Measurements from ENCODE around the gene HKDC1. TPM values are rescaled to one million over a fixed set of nuclear protein-coding genes. Genes with fewer than 3 reads are reported as not detected.
A peak's percentile ranks its signal among the peaks of the same experiment; 100 is the strongest.
"Not testable (repeated sequence)": the region's sequence is repeated elsewhere in the genome, so short reads cannot be mapped to it uniquely, and the experiment has no call there.

HKDC1 gene
- total RNA-seq, 1 donor from 2014 or later: 0.04 TPM

DNA sequence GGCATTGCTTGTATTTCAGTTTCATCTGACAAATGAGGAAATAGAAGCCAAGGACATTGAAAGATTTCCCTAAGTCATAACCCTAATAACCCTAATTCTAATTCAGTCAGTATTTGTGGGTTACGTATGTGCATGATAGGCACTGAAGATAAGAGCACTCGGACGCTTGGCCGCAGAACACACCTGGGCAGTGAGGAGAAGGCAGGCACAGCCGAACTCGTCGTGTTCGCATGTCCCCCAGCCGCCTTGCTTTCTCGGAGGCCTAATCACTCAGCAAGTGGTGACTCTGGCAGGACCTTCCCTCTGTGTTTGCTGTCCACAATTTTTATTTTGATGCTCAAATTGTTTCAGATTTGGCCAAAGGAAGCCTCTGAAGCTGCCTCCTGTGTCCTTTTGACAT, 23.7 kb downstream of the HKDC1 start:
- ATAC-seq: no peak

DNA sequence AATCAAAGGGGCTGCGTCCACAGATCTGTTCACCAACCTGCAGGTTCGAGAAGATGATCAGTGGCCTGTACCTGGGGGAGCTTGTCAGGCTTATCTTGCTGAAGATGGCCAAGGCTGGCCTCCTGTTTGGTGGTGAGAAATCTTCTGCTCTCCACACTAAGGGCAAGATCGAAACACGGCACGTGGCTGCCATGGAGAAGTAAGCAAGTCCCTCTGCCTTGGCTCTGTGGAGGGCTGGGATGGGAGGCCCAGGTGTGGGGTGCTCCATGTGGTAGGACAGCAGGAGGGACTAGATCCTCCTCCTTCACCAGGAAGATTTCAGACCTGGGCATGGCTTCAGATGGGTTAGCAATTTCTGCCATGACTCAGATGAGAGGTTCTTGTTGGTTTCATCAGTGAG, 25.9 kb downstream of the HKDC1 start:
- ATAC-seq: no peak

DNA sequence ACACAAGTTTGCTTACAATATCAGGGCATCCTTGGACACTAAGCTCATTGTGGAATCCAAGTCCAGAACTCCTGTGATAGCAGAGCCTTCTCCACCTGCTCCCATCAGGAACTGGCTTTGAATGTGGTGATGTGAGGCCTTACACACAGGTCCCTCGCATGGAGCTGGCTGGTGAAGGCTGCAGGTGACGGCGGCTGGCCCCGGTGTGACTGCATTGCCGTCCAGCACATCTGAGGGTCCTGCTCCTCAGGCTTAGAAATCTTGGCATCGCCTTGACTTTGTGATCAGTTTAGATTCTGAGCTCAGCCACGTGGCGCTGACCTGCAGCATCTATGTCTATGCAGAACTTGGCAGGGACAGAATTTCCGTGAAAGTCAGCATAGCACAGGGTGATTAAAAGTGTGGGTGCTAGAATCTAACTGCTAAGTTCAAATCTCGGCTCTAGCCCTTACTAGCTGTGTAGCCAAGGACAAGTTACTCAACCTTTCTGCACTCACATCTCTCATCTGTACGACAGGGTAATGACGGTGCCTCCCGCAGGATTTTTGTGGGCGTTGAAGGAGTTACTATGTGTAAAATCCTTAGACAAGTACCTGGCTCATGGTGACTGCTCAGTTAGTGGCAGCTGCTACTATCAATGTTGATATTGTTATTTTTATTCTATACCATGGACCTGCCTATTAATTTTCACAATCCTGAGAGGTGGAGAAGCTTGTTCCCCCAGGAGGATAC, 26.6 kb downstream of the HKDC1 start:
- no peak for ATAC-seq

DNA sequence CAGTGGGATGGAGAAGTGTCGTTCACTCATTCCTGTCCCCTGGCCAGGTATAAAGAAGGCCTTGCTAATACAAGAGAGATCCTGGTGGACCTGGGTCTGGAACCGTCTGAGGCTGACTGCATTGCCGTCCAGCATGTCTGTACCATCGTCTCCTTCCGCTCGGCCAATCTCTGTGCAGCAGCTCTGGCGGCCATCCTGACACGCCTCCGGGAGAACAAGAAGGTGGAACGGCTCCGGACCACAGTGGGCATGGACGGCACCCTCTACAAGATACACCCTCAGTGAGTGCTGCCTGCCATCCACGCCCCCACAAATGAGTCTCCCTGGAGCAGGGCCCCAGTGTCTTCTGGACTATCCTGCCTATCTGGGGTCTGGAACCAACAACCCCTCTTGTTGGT, 27.2 kb downstream of the HKDC1 start:
- ATAC-seq: no peak

DNA sequence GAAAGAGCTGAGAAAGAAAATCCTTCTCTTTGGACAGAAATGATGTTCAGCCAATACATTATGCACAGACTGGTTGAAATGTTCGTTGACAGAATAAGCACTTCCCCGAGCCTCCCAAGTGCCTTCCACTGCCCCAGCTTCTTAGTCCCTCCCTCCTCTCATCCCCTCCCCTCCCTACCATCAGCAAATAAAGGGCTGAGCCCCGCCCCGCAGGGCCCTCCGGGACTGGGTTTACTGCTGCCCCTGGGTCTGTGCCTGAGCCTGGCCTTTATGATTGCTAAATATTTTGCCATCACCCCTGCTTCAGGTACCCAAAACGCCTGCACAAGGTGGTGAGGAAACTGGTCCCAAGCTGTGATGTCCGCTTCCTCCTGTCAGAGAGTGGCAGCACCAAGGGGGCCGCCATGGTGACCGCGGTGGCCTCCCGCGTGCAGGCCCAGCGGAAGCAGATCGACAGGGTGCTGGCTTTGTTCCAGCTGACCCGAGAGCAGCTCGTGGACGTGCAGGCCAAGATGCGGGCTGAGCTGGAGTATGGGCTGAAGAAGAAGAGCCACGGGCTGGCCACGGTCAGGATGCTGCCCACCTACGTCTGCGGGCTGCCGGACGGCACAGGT, 28.1 kb downstream of the HKDC1 start:
- no peak for ATAC-seq

DNA sequence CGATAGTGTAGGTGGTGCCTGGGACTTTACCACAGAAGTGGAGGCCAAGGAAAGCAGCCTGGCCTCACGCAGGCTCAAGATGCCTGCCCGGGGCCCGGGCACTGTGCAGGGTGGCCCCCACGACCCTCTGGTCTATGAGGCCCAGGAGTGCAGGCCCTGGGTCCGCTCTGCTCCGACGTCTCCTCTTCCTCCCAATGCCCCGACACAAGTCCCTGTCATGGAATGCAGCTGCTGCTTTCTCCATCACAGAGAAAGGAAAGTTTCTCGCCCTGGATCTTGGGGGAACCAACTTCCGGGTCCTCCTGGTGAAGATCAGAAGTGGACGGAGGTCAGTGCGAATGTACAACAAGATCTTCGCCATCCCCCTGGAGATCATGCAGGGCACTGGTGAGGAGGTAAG, 29.9 kb downstream of the HKDC1 start:
- ATAC-seq: peak; percentile 28

DNA sequence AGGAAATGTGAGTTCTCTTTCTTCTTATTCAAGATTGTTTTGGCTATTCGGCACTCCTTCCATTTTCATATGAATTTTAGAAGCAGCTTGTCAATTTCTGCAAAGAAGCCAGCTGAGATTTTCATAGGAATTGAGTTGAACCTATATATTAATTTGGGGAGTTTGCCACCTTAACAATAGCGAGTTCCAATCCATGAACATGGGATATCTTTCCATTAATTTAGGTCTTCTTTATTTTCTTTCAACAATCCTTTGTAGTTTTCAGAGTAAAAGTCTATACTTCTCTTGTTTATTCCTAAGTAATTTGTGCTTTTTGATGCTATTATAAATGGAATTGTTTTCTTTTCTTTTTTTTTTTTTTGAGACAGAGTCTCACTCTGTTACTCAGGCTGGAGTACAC, 31.3 kb downstream of the HKDC1 start:
- ATAC-seq: not testable (repeated sequence)

DNA sequence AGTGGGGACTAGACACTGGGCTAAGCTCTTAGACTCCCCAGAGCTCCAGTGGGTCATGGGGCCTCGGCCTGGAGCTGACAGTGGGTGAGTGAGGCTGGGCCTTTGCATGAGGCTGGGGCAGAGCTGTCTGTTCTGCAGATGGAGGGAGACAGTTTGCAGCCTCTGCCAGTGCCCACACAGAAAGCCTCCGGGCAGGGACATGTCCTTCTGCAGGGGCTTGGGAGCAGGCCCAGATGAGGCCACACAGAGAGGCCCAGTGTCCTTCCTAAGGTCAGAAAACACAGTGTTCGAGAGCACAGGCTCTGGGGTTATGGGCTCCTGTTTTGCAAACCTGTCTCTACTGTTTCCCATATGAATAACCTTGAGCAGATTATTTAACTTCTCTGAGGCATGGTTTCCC, 33.0 kb downstream of the HKDC1 start:
- ATAC-seq: no peak

DNA sequence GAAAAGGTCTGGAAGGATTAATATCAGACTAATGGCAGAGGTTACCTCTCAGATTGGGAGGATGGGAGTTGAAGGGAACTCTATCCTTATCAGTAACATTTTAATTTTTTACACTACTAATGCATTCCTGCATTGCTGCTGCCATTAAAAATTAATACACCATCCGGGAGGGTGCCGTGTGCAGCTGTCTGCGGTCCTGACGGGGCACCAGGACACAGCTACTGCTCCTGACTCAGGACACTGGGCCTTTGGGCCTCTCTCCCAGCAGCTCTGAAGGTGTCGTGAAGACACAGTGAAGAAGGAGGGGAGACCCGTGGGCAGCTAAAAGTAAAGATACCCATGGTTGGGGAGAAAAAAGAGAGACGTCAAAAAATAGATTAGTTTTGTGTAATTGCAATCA, 34.7 kb downstream of the HKDC1 start:
- no peak for ATAC-seq

DNA sequence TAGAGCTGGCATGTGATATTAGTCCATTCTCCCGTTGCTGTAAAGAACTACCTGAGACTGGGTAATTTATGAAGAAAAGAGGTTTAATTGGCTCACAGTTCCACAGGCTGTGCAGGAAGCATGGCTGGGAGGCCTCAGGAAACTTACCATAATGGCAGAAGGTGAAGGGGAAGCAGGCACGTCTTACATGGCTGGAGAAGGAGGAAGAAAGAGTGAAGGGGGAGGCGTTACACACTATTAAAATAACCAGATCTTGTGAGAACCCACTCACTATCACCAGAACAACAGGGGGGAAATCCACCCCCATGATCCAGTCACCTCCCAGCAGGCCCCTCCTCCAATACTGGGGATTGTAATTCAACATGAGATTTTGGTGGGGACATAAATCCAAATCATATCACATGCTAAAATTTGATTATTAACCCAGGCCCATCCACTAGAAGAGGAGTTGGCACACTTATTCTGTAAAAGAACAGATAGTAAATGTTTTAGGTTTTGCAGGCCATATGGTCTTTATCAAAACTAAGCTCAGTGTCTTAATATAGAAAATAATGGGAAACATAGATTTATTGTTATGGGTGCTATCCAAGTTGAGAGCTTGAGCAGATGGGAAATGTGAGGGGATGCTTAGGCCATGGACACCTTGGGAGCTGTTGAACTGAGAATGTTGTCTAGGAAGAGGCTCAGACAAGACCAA, 39.6 kb downstream of the HKDC1 start:
- no peak for ATAC-seq

DNA sequence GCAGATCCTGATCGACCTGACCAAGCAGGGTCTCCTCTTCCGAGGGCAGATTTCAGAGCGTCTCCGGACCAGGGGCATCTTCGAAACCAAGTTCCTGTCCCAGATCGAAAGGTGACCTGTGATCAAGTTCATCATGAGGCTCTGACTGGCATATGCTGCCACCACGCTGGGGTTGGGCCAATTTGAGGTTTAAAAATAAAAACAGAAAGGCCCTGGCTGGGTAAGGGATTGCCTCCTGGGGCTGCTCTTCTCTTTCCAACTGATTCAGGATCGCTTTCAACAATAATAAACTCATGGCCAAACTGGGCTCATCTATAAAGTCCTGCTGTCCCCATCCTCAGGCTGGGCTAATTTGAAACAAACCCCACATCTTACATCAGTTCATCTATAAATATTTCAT, 41.1 kb downstream of the HKDC1 start:
- ATAC-seq: no peak

DNA sequence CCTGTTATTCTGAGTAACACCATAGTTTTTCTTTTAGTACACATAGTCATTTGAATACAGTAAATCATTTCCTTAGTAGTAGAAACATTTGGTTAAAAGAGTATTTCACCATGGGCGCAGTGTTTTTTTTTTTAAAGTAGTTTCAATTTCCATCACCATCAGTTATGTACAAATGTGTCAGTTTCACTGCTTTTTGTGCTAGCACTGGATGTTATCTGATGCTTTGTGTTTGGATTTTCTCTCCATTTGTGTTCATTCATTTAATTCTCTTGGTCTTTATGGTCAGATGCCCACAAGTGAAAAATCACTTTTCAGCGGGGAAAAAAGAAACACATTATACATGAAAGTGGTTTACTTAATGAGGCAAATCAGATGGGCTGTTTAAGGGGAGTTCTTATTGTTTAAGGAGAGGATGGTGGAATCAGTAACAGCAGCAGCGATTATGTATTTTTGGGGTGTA, 42.2 kb downstream of the HKDC1 start:
- no peak for ATAC-seq

DNA sequence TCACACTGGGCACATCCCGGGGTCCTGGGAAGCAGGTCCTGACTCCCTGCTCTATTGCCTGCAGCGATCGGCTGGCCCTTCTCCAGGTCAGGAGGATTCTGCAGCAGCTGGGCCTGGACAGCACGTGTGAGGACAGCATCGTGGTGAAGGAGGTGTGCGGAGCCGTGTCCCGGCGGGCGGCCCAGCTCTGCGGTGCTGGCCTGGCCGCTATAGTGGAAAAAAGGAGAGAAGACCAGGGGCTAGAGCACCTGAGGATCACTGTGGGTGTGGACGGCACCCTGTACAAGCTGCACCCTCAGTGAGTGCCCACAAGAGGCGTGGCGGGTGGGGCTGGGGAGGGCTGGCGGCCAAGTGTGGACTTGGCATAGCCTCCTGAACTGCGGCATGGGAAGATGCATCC, 45.4 kb downstream of the HKDC1 start:
- peak; percentile 51 for ATAC-seq

DNA sequence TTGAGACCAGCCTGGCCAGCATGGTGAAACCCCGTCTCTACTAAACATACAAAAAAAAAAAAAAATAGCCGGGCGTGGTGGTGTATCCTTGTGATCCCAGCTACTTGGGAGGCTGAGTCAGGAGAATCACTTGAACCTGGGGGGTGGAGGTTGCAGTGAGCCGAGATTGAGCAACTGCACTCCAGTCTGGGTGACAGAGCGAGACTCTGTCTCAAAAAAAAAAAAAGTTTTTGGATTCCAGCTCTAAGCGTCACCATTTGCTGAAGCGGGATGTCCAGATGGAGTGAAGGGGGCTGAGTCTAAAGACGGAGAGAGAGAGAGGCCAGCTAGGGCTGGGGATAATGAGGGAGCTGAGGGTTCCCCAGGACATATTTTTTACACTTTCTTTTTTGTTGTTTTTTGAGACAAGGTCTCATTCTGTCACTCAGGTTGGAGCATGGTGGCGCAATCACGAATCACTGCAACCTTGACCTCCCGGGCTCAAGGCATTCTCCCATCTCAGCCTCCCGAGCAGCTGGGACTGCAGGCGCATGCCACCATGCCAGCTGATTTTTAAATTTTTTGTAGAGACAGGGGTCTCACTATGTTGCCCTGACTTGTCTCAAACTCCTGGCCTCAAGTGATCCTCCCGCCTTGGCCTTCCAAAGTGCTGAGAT, 48.8 kb downstream of the HKDC1 start:
- no peak for ATAC-seq

DNA sequence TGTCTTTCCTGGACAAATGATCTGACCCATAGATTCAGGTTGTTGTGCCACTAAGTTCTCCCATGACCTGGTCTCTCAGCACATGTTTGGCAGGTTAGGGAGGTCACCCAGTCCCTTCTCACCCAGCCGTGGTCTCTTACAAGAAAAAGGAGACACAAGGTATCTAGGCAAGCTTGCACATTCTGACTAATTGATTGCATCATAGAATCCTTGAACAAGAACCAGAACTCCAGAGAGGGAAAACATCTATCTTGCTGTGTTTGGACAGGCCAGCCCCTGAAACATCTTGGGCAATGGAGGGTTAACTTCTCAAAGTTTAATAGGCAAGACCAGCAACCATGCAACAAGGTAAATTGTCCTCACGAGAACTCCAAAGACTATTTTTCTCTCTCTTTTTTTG, 49.6 kb downstream of the HKDC1 start:
- ATAC-seq: no peak

DNA sequence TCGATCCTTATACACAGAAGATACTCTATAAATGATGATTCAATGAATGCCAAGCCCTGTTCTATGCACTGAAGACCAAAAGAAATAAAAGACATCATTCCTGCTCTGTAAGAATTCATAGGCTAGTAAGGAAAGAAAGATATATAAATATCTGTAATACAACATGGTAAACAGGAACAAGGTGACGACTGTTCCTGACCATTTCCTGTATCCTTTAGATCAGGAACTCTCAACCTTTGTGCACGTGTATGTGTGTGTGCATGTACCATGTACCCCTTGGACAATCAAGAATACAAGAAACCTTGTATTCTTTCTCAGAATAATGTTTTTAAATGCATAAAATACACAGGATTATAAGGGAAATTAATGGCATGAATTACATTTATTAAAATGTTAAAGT, 50.9 kb downstream of the HKDC1 start:
- ATAC-seq: no peak

DNA sequence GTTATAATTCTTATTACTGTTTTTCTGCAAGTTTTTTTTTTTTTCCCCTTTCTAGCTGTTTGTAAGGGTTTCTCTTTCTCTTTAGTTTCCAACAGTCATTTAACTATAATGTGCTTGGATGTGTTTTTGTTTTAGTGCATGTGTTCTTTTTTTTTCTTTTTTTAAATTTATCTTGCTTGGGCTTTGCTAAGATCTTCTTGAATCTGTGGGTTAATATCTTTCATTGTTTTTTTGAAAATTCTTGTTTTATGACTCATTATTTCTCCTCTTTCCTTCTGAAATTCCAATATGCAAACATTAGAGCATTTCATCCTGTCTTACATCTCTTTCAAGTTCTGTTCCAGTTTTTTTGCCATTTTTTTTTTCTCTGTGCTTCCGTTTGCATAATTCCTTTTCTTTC, 52.5 kb downstream of the HKDC1 start:
- ATAC-seq: no peak

DNA sequence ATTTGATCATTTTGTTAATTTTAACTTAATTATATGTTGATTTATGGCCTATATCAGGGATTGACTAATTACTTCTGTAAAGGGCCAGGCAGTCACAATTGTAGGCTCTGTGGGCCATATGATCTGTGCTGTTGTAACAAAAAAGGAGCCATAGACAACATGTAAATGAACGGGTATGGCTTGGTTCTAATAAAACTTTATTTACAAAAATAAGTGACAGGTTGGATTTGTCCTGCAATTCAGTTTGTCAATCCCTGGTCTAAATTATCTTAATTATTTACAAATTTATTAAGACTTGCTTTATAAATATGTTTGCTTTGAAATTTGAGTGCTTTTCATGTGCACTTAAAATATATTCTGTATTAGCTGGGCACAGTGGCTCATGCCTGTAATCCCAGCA, 55.3 kb downstream of the HKDC1 start:
- ATAC-seq: no peak

DNA sequence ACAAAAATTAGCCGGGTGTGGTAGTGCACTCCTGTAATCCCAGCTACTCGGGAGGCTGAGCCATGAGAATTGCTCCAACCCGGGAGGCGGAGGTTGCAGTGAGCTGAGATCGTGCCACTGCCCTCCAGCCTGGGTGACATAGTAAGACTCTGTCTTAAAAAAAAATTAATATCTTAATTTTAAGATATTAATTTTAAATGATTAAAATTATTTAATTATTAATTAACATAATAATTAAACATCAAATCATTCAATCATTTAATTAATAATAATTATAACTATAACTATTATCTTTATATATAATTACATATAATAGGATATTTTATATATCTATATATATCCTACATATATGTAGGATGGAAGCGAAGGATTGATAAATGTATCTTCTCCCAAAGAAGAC, 56.4 kb downstream of the HKDC1 start:
- no peak for ATAC-seq

DNA sequence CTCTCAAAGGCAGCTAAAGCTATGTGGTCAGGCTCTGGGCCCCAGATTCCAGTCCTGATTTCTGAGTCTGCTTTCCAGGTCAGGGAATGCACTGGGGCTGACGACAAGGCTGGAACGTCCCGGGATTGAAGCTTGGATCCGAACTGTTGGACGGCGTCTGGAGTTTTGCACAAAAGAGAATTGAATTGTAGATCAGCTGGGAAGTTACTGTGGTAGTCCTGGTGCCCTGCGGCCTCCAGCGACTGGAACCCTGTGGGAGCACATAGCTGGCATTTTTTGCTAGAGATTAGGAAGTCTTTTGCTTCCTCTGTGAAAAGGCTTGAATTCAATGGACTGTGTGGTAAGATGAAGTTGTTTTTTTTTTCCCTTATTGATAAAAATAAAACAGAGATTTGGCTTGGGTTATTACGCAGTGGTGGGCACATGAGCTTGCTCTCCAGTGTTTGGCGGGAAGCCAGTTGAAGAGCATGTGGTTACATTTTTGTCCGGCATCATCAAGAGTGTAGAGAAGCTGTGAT, 58.4 kb downstream of the HKDC1 start, which contains the start of gene HK1:
HK1 (plus strand) TSS at position 51 of the 518 bp plus-strand sequence.
- no peak for ATAC-seq

DNA sequence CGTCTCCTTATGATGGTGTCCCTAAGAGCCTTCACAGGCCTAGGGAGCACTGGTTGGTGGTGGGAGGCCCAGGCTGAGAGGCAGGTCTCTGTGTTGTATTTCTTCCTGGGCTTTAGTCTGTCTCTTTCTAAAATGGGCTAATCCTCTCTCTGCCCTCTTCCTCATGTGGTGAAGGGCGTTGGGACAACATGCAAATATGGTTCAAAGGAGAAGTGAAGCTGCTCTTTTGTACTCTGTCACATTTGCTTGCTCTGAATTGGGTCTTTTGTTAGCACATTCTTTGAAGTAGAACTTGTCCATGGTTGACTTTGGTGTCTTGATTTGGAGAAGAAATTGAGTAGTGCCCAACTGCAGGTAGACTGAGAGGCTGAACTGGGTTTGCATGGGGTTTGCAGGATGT, 59.0 kb downstream of the HKDC1 start:
- ATAC-seq: no peak

DNA sequence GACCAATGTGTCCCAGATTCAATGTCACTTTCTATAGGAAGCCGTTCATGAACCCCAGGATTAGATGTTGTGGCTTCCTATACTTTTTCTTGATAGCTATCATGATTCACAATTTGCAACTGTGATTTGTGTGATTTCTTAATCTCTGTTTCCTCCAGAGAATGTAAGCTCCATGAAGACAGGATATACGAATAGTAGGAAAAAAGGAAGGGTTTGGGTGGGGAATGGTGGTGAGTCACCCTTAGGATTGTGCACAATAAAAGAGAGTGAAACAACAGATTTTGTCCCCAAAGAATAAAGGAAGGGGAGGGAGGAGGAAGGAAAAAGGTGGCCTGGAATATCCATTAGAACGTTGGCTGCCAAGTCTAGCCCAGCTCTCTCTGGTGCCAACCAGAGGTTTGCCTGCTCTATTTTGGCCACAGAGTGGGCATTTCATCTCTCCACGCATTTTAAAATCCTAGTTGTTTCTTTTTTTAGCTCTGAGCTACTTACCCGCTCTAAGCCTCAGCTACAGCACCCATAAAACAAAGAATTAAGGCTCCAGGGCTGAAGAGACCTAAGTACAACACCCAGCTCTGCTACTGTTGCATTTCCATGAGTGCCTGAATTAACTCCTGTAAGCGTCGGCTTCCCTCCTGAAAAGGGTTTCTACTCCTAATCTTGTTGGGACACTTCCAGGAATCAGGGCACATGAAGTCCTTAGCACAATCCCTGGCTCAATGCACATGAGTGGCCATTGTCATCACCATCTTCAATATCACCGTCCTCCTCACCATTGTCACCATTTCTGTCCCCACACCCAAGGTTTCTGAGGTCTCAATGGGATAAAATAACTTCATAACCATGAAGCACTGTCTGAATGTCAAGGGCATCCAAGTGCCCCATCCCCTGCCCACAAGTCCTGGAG, 61.6 kb downstream of the HKDC1 start:
- no peak for ATAC-seq
